NCI-H1048 (cell line): Measurements from ENCODE around the gene KCNIP1.
A peak's percentile ranks its signal among the peaks of the same experiment; 100 is the strongest.

Source experiments
- DNase-seq: peaks from one replicate; lab custom pipeline; 2025; lab: John Stamatoyannopoulos, UW

KCNIP1 gene

GRCh38 chr5:170628691-170629565 is 125.1 kb downstream of the KCNIP1 start:
- no peak for DNase-seq

- no peak for DNase-seq
Observed at GRCh38 chr5:170629566-170630175, 125.9 kb downstream of the KCNIP1 start.

- DNase-seq: no peak
Observed at GRCh38 chr5:170630226-170630625, 126.4 kb downstream of the KCNIP1 start.

GRCh38 chr5:170630711-170631141 is 126.9 kb downstream of the KCNIP1 start:
- no peak for DNase-seq

GRCh38 chr5:170631466-170632195 is 127.8 kb downstream of the KCNIP1 start:
- DNase-seq: no peak

GRCh38 chr5:170632266-170632984 is 128.6 kb downstream of the KCNIP1 start:
- DNase-seq: no peak

GRCh38 chr5:170632985-170633234 is 129.1 kb downstream of the KCNIP1 start:
- DNase-seq: no peak

GRCh38 chr5:170633235-170634081 is 129.6 kb downstream of the KCNIP1 start:
- DNase-seq: no peak

GRCh38 chr5:170634256-170634990 is 130.6 kb downstream of the KCNIP1 start:
- DNase-seq: no peak

GRCh38 chr5:170635706-170636105 is 131.9 kb downstream of the KCNIP1 start:
- no peak for DNase-seq

GRCh38 chr5:170636206-170636605 is 132.4 kb downstream of the KCNIP1 start:
- no peak for DNase-seq

GRCh38 chr5:170636801-170637477 is 133.1 kb downstream of the KCNIP1 start:
- DNase-seq: no peak

- no peak for DNase-seq
Observed at GRCh38 chr5:170638051-170638450, 134.2 kb downstream of the KCNIP1 start.

GRCh38 chr5:170638454-170639220 is 134.8 kb downstream of the KCNIP1 start:
- DNase-seq: peak; percentile 47

- DNase-seq: no peak
Observed at GRCh38 chr5:170639221-170639925, 135.6 kb downstream of the KCNIP1 start.

GRCh38 chr5:170640731-170641588 is 137.1 kb downstream of the KCNIP1 start:
- no peak for DNase-seq

GRCh38 chr5:170641589-170642031 is 137.8 kb downstream of the KCNIP1 start:
- DNase-seq: no peak
